IMR-90 (cell line): ENCODE data around the gene CLCN5. TPM values are rescaled to one million over a fixed set of nuclear protein-coding genes. Genes with fewer than 3 reads are reported as not detected.

ENCODE experiments used
- ATAC-seq: fragments of 200-7000 bp; cut with Tn5 transposase; 2 replicates; pipeline ENCODE4 v1.9.1; 2020; ENCODE audit warnings: low read depth, mild to moderate bottlenecking, moderate library complexity
- BruUV-seq: library from RNA; stranded (reverse); fragments of 400-500 nt; replicated peaks from 2 replicates; lab custom pipeline; 2021; lab: Mats Ljungman, UMichigan
- CTCF ChIA-PET: fragments of 300-600 bp; formaldehyde crosslinking; extraction: SDS; loops from one replicate; lab custom pipeline; 2021; ENCODE audit warnings: antibody characterized with exemption; lab: Yijun Ruan, JAX
- POLR2A ChIA-PET: fragments of 300-600 bp; sonication (Branson Sonifier 250); formaldehyde crosslinking; loops from one replicate; lab custom pipeline; 2022; ENCODE audit warnings: antibody characterized with exemption; ENCODE audit not compliant: unreplicated experiment; lab: Charles Lee
- DNase-seq: peaks from one replicate; pipeline ENCODE4 v3.0.0; 2013
- H2AFZ ChIP-seq: replicated peaks from 2 replicates; pipeline ENCODE3; 2013; ENCODE audit warnings: low read length, mild to moderate bottlenecking; ENCODE audit not compliant: poor library complexity
- H2AK5ac ChIP-seq: 2 replicates; pipeline ENCODE4 v1.6.1; 2013; ENCODE audit warnings: low read depth, low read length, inconsistent platforms
- H2AK9ac ChIP-seq: replicated peaks from 2 replicates; pipeline ENCODE3; 2013; ENCODE audit warnings: mild to moderate bottlenecking, low read depth, low read length, moderate library complexity; ENCODE audit not compliant: poor library complexity
- H2BK120ac ChIP-seq: 2 replicates; pipeline ENCODE4 v1.6.1; 2013; ENCODE audit warnings: low read depth, low read length, inconsistent platforms
- H2BK15ac ChIP-seq: 3 replicates; pipeline ENCODE4 v1.6.1; 2013; ENCODE audit warnings: low read depth, low read length, inconsistent platforms
- H2BK20ac ChIP-seq: 2 replicates; pipeline ENCODE4 v1.6.1; 2013; ENCODE audit warnings: low read depth, mild to moderate bottlenecking, inconsistent platforms, low read length, moderate library complexity
- H2BK5ac ChIP-seq: 2 replicates; pipeline ENCODE4 v1.6.1; 2013; ENCODE audit warnings: mild to moderate bottlenecking, low read depth, low read length, inconsistent platforms; ENCODE audit not compliant: poor library complexity, severe bottlenecking
- H3K14ac ChIP-seq: replicated peaks from 2 replicates; pipeline ENCODE4 v1.6.1; 2013; ENCODE audit warnings: low read depth, low read length, inconsistent platforms
- H3K18ac ChIP-seq: 2 replicates; pipeline ENCODE4 v1.6.1; 2013; ENCODE audit warnings: low read depth, low read length, control low read depth
- H3K23ac ChIP-seq: 2 replicates; pipeline ENCODE4 v1.6.1; 2013; ENCODE audit warnings: low read depth, low read length, inconsistent platforms
- H3K27ac ChIP-seq: 2 replicates; pipeline ENCODE4 v1.5.1; 2013; ENCODE audit warnings: mild to moderate bottlenecking, control low read depth, low read length; ENCODE audit not compliant: insufficient read depth
- H3K27me3 ChIP-seq: 2 replicates; pipeline ENCODE4 v1.6.1; 2013; ENCODE audit warnings: low read length; ENCODE audit not compliant: control insufficient read depth, insufficient read depth
- H3K36me3 ChIP-seq: 2 replicates; pipeline ENCODE4 v1.6.1; 2013; ENCODE audit warnings: low read length, mixed read lengths; ENCODE audit not compliant: control insufficient read depth, insufficient read depth
- H3K4ac ChIP-seq: 2 replicates; pipeline ENCODE4 v1.6.1; 2013; ENCODE audit warnings: low read depth, low read length, inconsistent platforms
- H3K4me1 ChIP-seq: 2 replicates; pipeline ENCODE4 v1.6.1; 2013; ENCODE audit warnings: low read length, mixed read lengths; ENCODE audit not compliant: control insufficient read depth, insufficient read depth
- H3K4me2 ChIP-seq: 2 replicates; pipeline ENCODE4 v1.6.1; 2013; ENCODE audit warnings: low read depth, mild to moderate bottlenecking, control low read depth, low read length, moderate library complexity
- H3K4me3 ChIP-seq: 2 replicates; pipeline ENCODE4 v1.5.1; 2013; ENCODE audit warnings: low read depth, mild to moderate bottlenecking, control low read depth, low read length, moderate library complexity; ENCODE audit not compliant: insufficient read depth
- H3K56ac ChIP-seq: 2 replicates; pipeline ENCODE4 v1.6.1; 2013; ENCODE audit warnings: low read length, inconsistent platforms; ENCODE audit not compliant: insufficient read depth; ENCODE audit errors: extremely low read depth
- H3K79me1 ChIP-seq, 2 experiments: 2 replicates each; pipeline ENCODE4 v1.6.1; 2013; ENCODE audit warnings: low read length in 2 of 2, inconsistent platforms in 1 of 2, low read depth in 1 of 2
- H3K9ac ChIP-seq: 2 replicates; pipeline ENCODE4 v1.6.1; 2013; ENCODE audit warnings: low read depth, low read length, control low read depth
- H3K9me1 ChIP-seq: 2 replicates; pipeline ENCODE4 v1.6.1; 2013; ENCODE audit warnings: low read length, inconsistent platforms; ENCODE audit not compliant: insufficient read depth
- H3K9me3 ChIP-seq: 2 replicates; pipeline ENCODE4 v1.6.1; 2013; ENCODE audit warnings: low read length; ENCODE audit not compliant: control insufficient read depth, insufficient read depth
- H4K20me1 ChIP-seq: 2 replicates; pipeline ENCODE4 v1.6.1; 2013; ENCODE audit warnings: low read length, inconsistent platforms; ENCODE audit not compliant: insufficient read depth
- H4K5ac ChIP-seq: 2 replicates; pipeline ENCODE4 v1.6.1; 2013; ENCODE audit warnings: mild to moderate bottlenecking, low read depth, low read length, control low read depth
- H4K8ac ChIP-seq, 2 experiments: 2 replicates each; pipeline ENCODE4 v1.6.1; 2013; ENCODE audit warnings: low read depth in 2 of 2, low read length in 2 of 2, control low read depth in 1 of 2, inconsistent platforms in 1 of 2
- H4K91ac ChIP-seq: 2 replicates; pipeline ENCODE4 v1.6.1; 2013; ENCODE audit warnings: low read depth, low read length, inconsistent platforms; ENCODE audit not compliant: insufficient read depth
- BHLHE40 ChIP-seq: fragments of 150-350 bp; IDR thresholded peaks from 2 replicates; pipeline ENCODE4 v1.6.1; 2016; ENCODE audit warnings: mild to moderate bottlenecking, low read depth, low read length
- FOS ChIP-seq: fragments of 150-350 bp; IDR thresholded peaks from 2 replicates; pipeline ENCODE4 v1.6.1; 2016; ENCODE audit warnings: low read depth, low read length
- MAFK ChIP-seq: IDR thresholded peaks from 2 replicates; pipeline ENCODE4 v1.6.1; 2012; ENCODE audit warnings: low read depth, low read length, improper control_type of control experiment
- MXI1 ChIP-seq: IDR thresholded peaks from 2 replicates; pipeline ENCODE4 v1.6.1; 2012; ENCODE audit warnings: low read depth, mild to moderate bottlenecking, low read length, moderate library complexity, borderline replicate concordance
- POLR2A ChIP-seq: IDR thresholded peaks from 2 replicates; pipeline ENCODE4 v1.6.1; 2012; ENCODE audit warnings: mild to moderate bottlenecking, low read depth, low read length
- RAD21 ChIP-seq: IDR thresholded peaks from 2 replicates; pipeline ENCODE4 v1.6.1; 2012; ENCODE audit warnings: low read length, improper control_type of control experiment
- RCOR1 ChIP-seq: IDR thresholded peaks from 2 replicates; pipeline ENCODE4 v1.6.1; 2012; ENCODE audit warnings: mild to moderate bottlenecking, low read length, improper control_type of control experiment; ENCODE audit not compliant: insufficient replicate concordance
- RFX5 ChIP-seq: IDR thresholded peaks from 2 replicates; pipeline ENCODE4 v1.8.0; 2012; ENCODE audit warnings: low read depth, mild to moderate bottlenecking, low read length, moderate library complexity
- SMC3 ChIP-seq: fragments of 150-350 bp; IDR thresholded peaks from 2 replicates; pipeline ENCODE4 v1.6.1; 2016; ENCODE audit warnings: low read depth, mild to moderate bottlenecking, antibody characterized with exemption, low read length, moderate library complexity
- WGBS, 2 experiments: methylation state at CpG; one replicate each; pipeline versions ENCODE4 v1.1.5 to v1.1.7; 2013; ENCODE audit warnings: missing lambda C conversion rate in 2 of 2; ENCODE audit not compliant: insufficient read length in 1 of 2; ENCODE audit errors: extremely low coverage in 2 of 2; 5-methylcytosine and 5-hydroxymethylcytosine counted together
- dilution Hi-C: fragments of 300-500 bp; cut with HindIII; formaldehyde crosslinking; loops from one replicate; pipeline ENCODE4 v1.14.3; 2018; ENCODE audit warnings: low sequenced_read_pairs; ENCODE audit not compliant: unreplicated experiment
- in situ Hi-C: fragments of 300-500 bp; cut with MboI; formaldehyde crosslinking; loops from 3 replicates; pipeline ENCODE4 v1.14.3; 2019; ENCODE audit warnings: low sequenced_read_pairs, inconsistent platforms, mixed read lengths
- intact Hi-C: fragments of 100-400 bp; cut with micrococcal nuclease; formaldehyde crosslinking; loops from 2 replicates; pipeline ENCODE4 v1.10.0; 2022
- polyA plus RNA-seq, 3 experiments: library from polyadenylated mRNA; depleted of rRNA; stranded (reverse); fragments of >200 nt; gene quantifications; 2 replicates each; pipeline ENCODE4 v1.2.3, GENCODE V29; 2012; ENCODE audit warnings: low replicate concordance in 1 of 3
- total RNA-seq: library from RNA; depleted of rRNA; stranded (reverse); fragments of >200 nt; gene quantifications from 2 replicates; pipeline ENCODE4 v1.2.3, GENCODE V29; 2012
- TF ChIP-seq, protein P1 (sequence below): fragments of 150-350 bp; IDR thresholded peaks from 2 replicates; pipeline ENCODE4 v1.6.1; 2017; ENCODE audit warnings: mild to moderate bottlenecking, antibody characterized with exemption, low read length, low read depth

The CLCN5 gene
- total and polyA plus RNA-seq, 2 of the 4 experiments (the other 2 are of a cell fraction), result 1.4 to 5.9 TPM

DNA sequence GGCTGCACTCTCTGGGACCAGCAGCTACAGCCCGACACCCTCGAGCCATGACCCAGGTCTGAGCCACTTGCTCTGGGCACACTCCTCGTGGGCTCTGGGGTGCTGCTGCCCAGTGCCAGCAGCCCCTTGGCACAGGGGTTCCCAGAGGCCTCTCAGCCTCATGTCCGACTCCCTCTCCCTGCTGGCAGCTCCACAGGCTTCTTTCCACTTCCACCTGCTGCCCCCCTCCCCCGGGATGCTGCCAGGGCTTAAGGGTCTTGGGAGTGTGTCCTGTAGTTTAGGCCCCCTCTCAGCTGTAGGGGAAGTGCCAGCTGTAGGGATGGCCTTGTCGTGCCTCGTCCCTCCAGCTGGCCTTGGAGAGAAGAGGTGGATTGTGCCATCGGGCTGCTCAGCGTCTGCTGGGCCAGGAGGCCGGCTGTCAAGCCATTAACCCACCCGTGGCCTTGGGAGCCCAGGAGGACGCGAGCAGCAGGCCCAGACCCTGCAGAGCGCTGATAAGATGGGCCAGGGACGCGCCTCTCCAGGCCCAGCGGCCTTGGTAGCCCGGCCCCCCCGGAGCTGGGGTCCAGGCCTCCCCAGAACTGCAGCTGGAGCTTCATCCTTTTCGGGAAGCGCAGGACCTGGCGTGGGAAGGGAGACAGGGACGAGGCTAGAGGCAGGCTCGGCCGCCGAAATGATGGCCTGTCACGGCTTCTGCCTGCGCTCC, 44.1 kb upstream of the CLCN5 start:
- BruUV-seq, result no TSS peak
- Histone ChIP-seq H2AFZ (peak overlapping the region; percentile 91), H3K9me1 (peaks cover 17% of the 10 kb centered on the region; the same call in 1 of the 2 replicates), H4K91ac (no peak overlapping the region), H4K5ac (no peak overlapping the region; the same call in 1 of the 2 replicates), H3K18ac (no peak overlapping the region), H2BK15ac (no peak overlapping the region), H3K9ac (peak overlapping the region; percentile 58), H2AK5ac (no peak overlapping the region), H4K8ac (peak overlapping the region in 1 of 2 experiments; percentile 35; a peak in 2 of 4 replicates), H2AK9ac (peak overlapping the region; percentile 47), H3K9me3 (no peaks in the 10 kb centered on the region; the same call in 1 of the 2 replicates), H3K56ac (peak overlapping the region; percentile 11; the same call in 1 of the 2 replicates), H3K4me1 (peaks cover 3% of the 10 kb centered on the region; the same call in 1 of the 2 replicates), H4K20me1 (no peaks in the 10 kb centered on the region), H3K27ac (peak overlapping the region; percentile 64), H3K36me3 (no peaks in the 10 kb centered on the region), H3K4me2 (peak overlapping the region; percentile 38), H3K79me1 (peaks cover 6 to 11% of the 10 kb centered on the region in 2 experiments; a peak in 2 of 4 replicates), H3K14ac (no peak overlapping the region), H3K4ac (no peak overlapping the region; the same call in 1 of the 2 replicates), H2BK120ac (no peak overlapping the region), H3K23ac (no peak overlapping the region), H3K27me3 (peaks cover 3% of the 10 kb centered on the region; the same call in 1 of the 2 replicates), H2BK20ac (no peak overlapping the region), H2BK5ac (peak overlapping the region; percentile 7), H3K4me3 (peak overlapping the region; percentile 95)
- TF ChIP-seq SMC3 (no peak), BHLHE40 (no peak), RFX5 (no peak), MXI1 (no peak), MAFK (no peak), RAD21 (no peak), FOS (no peak), POLR2A (no peak), RCOR1 (no peak)
- TF ChIP-seq, protein P1, sequence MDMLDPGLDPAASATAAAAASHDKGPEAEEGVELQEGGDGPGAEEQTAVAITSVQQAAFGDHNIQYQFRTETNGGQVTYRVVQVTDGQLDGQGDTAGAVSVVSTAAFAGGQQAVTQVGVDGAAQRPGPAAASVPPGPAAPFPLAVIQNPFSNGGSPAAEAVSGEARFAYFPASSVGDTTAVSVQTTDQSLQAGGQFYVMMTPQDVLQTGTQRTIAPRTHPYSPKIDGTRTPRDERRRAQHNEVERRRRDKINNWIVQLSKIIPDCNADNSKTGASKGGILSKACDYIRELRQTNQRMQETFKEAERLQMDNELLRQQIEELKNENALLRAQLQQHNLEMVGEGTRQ, result no peak
- dilution Hi-C loops (no loop called here), in situ Hi-C loops (no loop called here), intact Hi-C loops (no loop called here)
- ATAC-seq (peak; percentile 5), DNase-seq (no peak)
- ChIA-PET POLR2A (no interaction called here), CTCF (no interaction called here)
- WGBS, 2 experiments, result 57% methylated on average over 12 of the region's 28 CpGs; no CpG with 5 or more reads in 1 of the 2 experiments
